Coronary artery (tissue), 2 donors: ENCODE data around the gene PDP2.
A peak's percentile ranks its signal among the peaks of the same experiment; 100 is the strongest.

ENCODE experiments used
- DNase-seq: peaks from one replicate; pipeline ENCODE4 v3.0.0-alpha.2; 2017; ENCODE audit warnings: low spot score
- H3K27ac ChIP-seq, 2 donors: fragments of 200-600 bp; sonication (generic); one replicate each; pipeline ENCODE4 v1.5.1; 2016 to 2019
- H3K4me3 ChIP-seq: fragments of 200-600 bp; sonication (generic); 2 replicates; pipeline ENCODE4 v1.5.1; 2016; ENCODE audit warnings: mild to moderate bottlenecking, moderate library complexity
- CTCF ChIP-seq: fragments of 200-600 bp; sonication (generic); IDR thresholded peaks from one replicate; pipeline ENCODE4 v1.5.1; 2019; ENCODE audit warnings: antibody characterized with exemption

Gene PDP2

GRCh38 chr16:66873685-66874055 is 6.6 kb upstream of the PDP2 start:
- Histone ChIP-seq H3K4me3 (peak overlapping the region; percentile 68), H3K27ac (peak overlapping the region in 1 of 2 donors; percentile 94)
- no peak for DNase-seq
- no peak for TF ChIP-seq CTCF

GRCh38 chr16:66874079-66874775 is 6.1 kb upstream of the PDP2 start:
- peak overlapping the region in 1 of 2 donors; percentile 94 for H3K27ac ChIP-seq
- no peak for DNase-seq
- H3K4me3 ChIP-seq = no peak overlapping the region
- TF ChIP-seq CTCF = no peak

GRCh38 chr16:66878067-66878466 is 2.2 kb upstream of the PDP2 start:
- no peak overlapping the region for H3K4me3 ChIP-seq
- H3K27ac ChIP-seq = no peak overlapping the region
- DNase-seq = no peak
- no peak for TF ChIP-seq CTCF

GRCh38 chr16:66881014-66881417 is 701 bp downstream of the PDP2 start:
- no peak for TF ChIP-seq CTCF
- Histone ChIP-seq H3K4me3 (peak overlapping the region; percentile 95), H3K27ac (peak overlapping the region; percentile 88 to 89)
- no peak for DNase-seq

GRCh38 chr16:66881560-66881959 is 1.2 kb downstream of the PDP2 start:
- TF ChIP-seq CTCF = no peak
- Histone ChIP-seq H3K27ac (peak overlapping the region; percentile 43 to 89), H3K4me3 (peak overlapping the region; percentile 95)
- DNase-seq = no peak

- no peak for DNase-seq
- H3K27ac ChIP-seq = peak overlapping the region in 1 of 2 donors; percentile 43
- TF ChIP-seq CTCF = no peak
- no peak overlapping the region for H3K4me3 ChIP-seq
These were observed 1.7 kb downstream of the PDP2 start for GRCh38 chr16:66881964-66882508.

- Histone ChIP-seq H3K4me3 (no peak overlapping the region), H3K27ac (no peak overlapping the region)
- TF ChIP-seq CTCF = no peak
- no peak for DNase-seq
These were observed 2.4 kb downstream of the PDP2 start for GRCh38 chr16:66882702-66883101.
